Loucy (cell line): ENCODE results near the gene PRR36.

Experiments
- H2AFZ ChIP-seq: fragments of 200-600 bp; sonication (generic); 2 replicates; pipeline ENCODE4 v1.6.0; 2016; ENCODE audit warnings: antibody characterized with exemption, mild to moderate bottlenecking, low read length, moderate library complexity
- H3F3A ChIP-seq: fragments of 200-600 bp; 2 replicates; pipeline ENCODE4 v1.6.0; 2016; ENCODE audit warnings: antibody characterized with exemption, low read depth, mild to moderate bottlenecking
- H3K27me3 ChIP-seq: fragments of 200-600 bp; sonication (generic); 2 replicates; pipeline ENCODE4 v1.6.1; 2014; ENCODE audit warnings: low read length, mild to moderate bottlenecking; ENCODE audit not compliant: insufficient read depth, poor library complexity, severe bottlenecking
- H3K36me3 ChIP-seq: fragments of 200-600 bp; sonication (generic); 2 replicates; pipeline ENCODE4 v1.6.1; 2016; ENCODE audit warnings: low read length; ENCODE audit not compliant: insufficient read depth
- H3K4me1 ChIP-seq: fragments of 200-600 bp; sonication (generic); 2 replicates; pipeline ENCODE4 v1.5.1; 2014; ENCODE audit warnings: low read length, mild to moderate bottlenecking; ENCODE audit not compliant: insufficient read depth, poor library complexity, severe bottlenecking
- H3K4me2 ChIP-seq: fragments of 200-600 bp; sonication (generic); 2 replicates; pipeline ENCODE4 v1.6.0; 2014; ENCODE audit warnings: antibody characterized with exemption, low read length, low read depth, mild to moderate bottlenecking; ENCODE audit not compliant: poor library complexity, severe bottlenecking
- H3K4me3 ChIP-seq: fragments of 200-600 bp; sonication (generic); 2 replicates; pipeline ENCODE4 v1.5.1; 2014; ENCODE audit warnings: low read length, mild to moderate bottlenecking, mixed read lengths; ENCODE audit not compliant: poor library complexity, severe bottlenecking
- H3K79me2 ChIP-seq: fragments of 200-600 bp; sonication (generic); 2 replicates; pipeline ENCODE4 v1.6.1; 2014; ENCODE audit warnings: low read length; ENCODE audit not compliant: insufficient read depth
- H3K9ac ChIP-seq: fragments of 200-600 bp; sonication (generic); 2 replicates; pipeline ENCODE4 v1.6.0; 2014; ENCODE audit warnings: mild to moderate bottlenecking, low read depth, low read length, moderate library complexity; ENCODE audit not compliant: poor library complexity, severe bottlenecking
- H3K9me2 ChIP-seq: fragments of 200-600 bp; sonication (generic); replicated peaks from 2 replicates; pipeline ENCODE4 v1.6.1; 2016; ENCODE audit warnings: low read depth, low read length, mixed read lengths
- H3K9me3 ChIP-seq: fragments of 200-600 bp; sonication (generic); 2 replicates; pipeline ENCODE4 v1.6.1; 2014; ENCODE audit warnings: mild to moderate bottlenecking, antibody characterized with exemption, low read length, low read depth; ENCODE audit not compliant: insufficient read depth
- H4K20me1 ChIP-seq: fragments of 200-600 bp; sonication (generic); 2 replicates; pipeline ENCODE4 v1.6.0; 2014; ENCODE audit warnings: antibody characterized with exemption, low read length, mild to moderate bottlenecking; ENCODE audit not compliant: insufficient read depth, poor library complexity, severe bottlenecking
- EZH2phosphoT487 ChIP-seq: fragments of 200-600 bp; IDR thresholded peaks from 2 replicates; pipeline ENCODE4 v1.6.1; 2018; ENCODE audit warnings: antibody characterized with exemption, mild to moderate bottlenecking, moderate library complexity, borderline replicate concordance
- TF ChIP-seq, protein P1 (sequence below): fragments of 200-600 bp; sonication (generic); conservative IDR thresholded peaks from 2 replicates; pipeline ENCODE4 v1.5.1; 2014; ENCODE audit warnings: mild to moderate bottlenecking, antibody characterized with exemption, low read length

The PRR36 gene

DNA sequence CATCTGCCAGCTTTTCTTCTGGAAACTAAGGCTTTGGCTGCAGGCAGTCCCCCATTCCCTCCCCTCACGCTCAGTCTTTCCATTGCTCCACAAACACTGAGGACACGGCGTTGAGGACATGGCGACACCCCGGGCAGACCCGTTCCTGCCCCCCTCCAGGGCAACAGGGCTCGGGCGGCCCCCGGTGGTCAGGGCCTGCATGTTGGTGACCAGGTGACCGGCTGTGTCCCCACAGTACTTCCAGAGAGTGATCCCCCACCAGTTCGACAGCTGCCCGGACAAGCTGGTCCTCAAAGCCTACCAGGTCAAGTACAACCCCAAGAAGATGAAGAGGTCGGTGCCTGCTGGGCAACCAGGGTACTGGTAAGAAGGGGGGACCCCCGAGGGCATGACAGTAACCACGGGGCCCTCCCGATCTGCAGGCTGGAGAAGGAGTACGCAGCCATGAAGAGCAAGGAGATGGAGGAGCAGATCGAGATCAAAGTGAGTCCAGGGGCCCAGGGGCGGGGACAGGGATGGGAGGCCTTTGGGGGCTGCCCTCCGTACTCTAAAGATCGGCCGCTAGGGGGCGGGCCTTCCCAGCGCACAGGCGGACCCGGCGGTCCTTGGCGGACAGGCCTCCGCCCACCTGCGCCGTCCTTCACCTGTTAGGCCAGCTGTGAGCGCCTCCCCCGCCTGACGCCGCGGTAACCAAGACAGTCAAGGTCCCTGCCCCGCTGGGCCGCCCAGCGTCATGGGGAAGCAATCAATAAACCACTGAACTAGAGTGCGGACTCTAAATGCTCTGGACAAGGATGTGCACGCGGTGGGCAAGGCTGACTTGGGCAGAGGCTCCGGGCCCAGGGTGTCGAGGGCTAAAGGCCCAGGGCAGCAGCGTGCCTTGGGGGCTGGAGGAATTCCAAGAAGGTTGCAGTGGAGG is 21.1 kb downstream of the PRR36 start:
- H3K9ac ChIP-seq = no peak overlapping the region
- no peaks in the 10 kb centered on the region for H3K9me3 ChIP-seq

DNA sequence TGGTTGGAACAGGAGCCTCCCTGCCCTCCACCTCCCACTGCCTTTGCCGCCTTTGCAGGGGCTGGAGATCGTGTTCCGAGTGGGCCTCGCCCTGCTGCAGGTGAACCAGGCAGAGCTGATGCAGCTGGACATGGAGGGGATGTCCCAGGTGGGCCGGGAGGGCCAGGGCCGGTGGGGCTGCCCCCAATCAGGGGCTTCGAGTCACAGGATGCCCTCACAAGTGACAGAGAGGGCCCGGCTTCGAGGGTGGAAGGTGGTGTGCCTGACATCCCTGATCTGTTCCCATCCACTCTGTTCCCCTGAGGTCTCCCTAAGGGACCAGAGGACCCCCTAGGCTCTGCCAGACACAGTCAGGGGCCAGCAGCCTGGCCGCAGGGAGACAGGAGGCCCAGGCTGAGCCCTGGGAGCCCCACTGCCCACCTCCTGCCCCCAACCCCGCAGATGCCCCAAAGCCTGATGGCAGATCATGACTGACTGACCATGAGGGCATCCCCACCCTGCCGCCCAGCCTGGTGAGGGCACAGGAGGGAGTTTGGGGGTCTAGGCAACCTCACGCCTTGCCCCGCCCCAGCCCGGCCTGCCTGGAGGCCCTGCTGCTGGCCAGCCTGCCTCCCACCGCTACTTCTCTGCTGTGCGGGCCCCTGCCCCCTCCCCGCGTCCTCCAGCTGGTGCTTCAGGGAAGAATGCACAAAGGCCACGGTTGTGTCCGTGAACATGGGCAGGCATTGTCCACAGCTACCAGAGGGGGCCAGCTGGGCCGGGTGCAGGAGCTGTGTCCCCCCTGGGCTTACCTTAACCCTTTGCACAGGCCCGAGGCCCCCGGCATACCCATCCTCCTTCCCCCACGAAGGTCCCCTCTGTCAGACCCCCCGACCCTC is 22.3 kb downstream of the PRR36 start:
- TF ChIP-seq EZH2phosphoT487 = no peak
- TF ChIP-seq, protein P1, sequence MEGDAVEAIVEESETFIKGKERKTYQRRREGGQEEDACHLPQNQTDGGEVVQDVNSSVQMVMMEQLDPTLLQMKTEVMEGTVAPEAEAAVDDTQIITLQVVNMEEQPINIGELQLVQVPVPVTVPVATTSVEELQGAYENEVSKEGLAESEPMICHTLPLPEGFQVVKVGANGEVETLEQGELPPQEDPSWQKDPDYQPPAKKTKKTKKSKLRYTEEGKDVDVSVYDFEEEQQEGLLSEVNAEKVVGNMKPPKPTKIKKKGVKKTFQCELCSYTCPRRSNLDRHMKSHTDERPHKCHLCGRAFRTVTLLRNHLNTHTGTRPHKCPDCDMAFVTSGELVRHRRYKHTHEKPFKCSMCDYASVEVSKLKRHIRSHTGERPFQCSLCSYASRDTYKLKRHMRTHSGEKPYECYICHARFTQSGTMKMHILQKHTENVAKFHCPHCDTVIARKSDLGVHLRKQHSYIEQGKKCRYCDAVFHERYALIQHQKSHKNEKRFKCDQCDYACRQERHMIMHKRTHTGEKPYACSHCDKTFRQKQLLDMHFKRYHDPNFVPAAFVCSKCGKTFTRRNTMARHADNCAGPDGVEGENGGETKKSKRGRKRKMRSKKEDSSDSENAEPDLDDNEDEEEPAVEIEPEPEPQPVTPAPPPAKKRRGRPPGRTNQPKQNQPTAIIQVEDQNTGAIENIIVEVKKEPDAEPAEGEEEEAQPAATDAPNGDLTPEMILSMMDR = no peak
- Histone ChIP-seq H2AFZ (no peak overlapping the region), H3K36me3 (no peaks in the 10 kb centered on the region), H3K4me3 (no peak overlapping the region), H3K4me1 (no peaks in the 10 kb centered on the region), H3K4me2 (no peak overlapping the region), H4K20me1 (no peaks in the 10 kb centered on the region), H3K9me2 (no peaks in the 10 kb centered on the region), H3K27me3 (no peaks in the 10 kb centered on the region), H3F3A (no peaks in the 10 kb centered on the region), H3K79me2 (no peaks in the 10 kb centered on the region), H3K9me3 (no peaks in the 10 kb centered on the region), H3K9ac (no peak overlapping the region)

More for the DNA sequence above, 21.1 kb downstream of the PRR36 start:
- Histone ChIP-seq H4K20me1 (no peaks in the 10 kb centered on the region), H3K36me3 (no peaks in the 10 kb centered on the region), H3K4me1 (no peaks in the 10 kb centered on the region), H3F3A (no peaks in the 10 kb centered on the region), H3K9me2 (no peaks in the 10 kb centered on the region), H2AFZ (no peak overlapping the region), H3K79me2 (no peaks in the 10 kb centered on the region), H3K4me2 (no peak overlapping the region), H3K27me3 (no peaks in the 10 kb centered on the region), H3K4me3 (no peak overlapping the region)
- TF ChIP-seq, protein P1 = 0 out of 2 replicates have a peak, but pooled peaks have one; percentile 11
- no peak for TF ChIP-seq EZH2phosphoT487

DNA sequence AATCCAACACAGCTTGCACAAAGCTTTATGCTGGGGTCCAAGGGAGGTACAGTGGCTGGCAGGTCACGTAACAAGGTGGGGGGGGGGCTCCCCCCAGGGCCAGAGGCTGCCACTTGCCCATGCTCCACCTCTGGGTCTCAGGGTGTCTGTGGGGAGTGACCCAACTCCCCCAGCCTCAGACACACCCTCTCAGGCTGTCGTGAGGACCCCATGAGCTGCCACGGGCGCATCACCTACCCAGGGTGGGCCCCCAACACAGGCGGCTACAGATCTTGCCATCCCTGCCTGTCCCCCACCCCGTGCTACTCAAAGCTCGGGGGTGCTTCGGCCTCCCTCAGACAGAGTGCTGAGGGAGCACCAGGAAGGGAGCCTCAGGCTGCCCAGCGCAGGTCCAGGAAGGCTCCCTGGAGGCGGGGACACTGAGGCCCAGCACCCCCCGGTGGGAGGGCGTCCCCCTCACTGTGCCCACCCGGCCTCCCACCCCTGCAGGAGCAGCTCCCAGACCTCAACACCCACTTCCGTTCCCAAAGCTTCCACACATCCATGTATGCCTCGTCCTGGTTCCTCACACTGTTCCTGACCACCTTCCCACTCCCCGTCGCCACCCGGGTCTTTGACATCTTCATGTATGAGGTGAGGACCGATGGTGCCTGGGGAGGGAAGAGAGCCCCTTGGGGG is 23.1 kb downstream of the PRR36 start:
- Histone ChIP-seq H3K36me3 (no peaks in the 10 kb centered on the region), H3K4me2 (no peak overlapping the region), H3K9ac (no peak overlapping the region), H3K79me2 (no peaks in the 10 kb centered on the region), H3K9me2 (no peaks in the 10 kb centered on the region), H3F3A (no peaks in the 10 kb centered on the region), H3K4me1 (no peaks in the 10 kb centered on the region), H4K20me1 (no peaks in the 10 kb centered on the region), H2AFZ (no peak overlapping the region), H3K27me3 (no peaks in the 10 kb centered on the region), H3K9me3 (no peaks in the 10 kb centered on the region), H3K4me3 (no peak overlapping the region)
- TF ChIP-seq, protein P1 = no peak
- TF ChIP-seq EZH2phosphoT487 = no peak
